GM10248 (cell line): ENCODE data around the gene PLEKHA6.
"Not testable (repeated sequence)": the region's sequence is repeated elsewhere in the genome, so short reads cannot be mapped to it uniquely, and the experiment has no call there.

Experiments used
- CTCF ChIA-PET: fragments of 300-600 bp; sonication (Branson Sonifier 250); formaldehyde crosslinking; extraction: SDS; loops from one replicate; lab custom pipeline; 2021; ENCODE audit warnings: antibody characterized with exemption; lab: Yijun Ruan, JAX
- POLR2A ChIA-PET: fragments of 350-650 bp; sonication (Branson Sonifier 250); formaldehyde crosslinking; extraction: SDS; loops from one replicate; lab custom pipeline; 2020; ENCODE audit warnings: antibody characterized with exemption; lab: Yijun Ruan, JAX
- DNase-seq: peaks from one replicate; pipeline ENCODE4 v3.0.0; 2012; ENCODE audit errors: extremely low spot score
- TF ChIP-seq, protein P1 (sequence below): IDR thresholded peaks from 2 replicates; pipeline ENCODE4 v1.5.1; 2012; ENCODE audit warnings: mild to moderate bottlenecking, low read depth; ENCODE audit errors: extremely low read depth, missing control alignments, control extremely low read depth

PLEKHA6 gene

DNA sequence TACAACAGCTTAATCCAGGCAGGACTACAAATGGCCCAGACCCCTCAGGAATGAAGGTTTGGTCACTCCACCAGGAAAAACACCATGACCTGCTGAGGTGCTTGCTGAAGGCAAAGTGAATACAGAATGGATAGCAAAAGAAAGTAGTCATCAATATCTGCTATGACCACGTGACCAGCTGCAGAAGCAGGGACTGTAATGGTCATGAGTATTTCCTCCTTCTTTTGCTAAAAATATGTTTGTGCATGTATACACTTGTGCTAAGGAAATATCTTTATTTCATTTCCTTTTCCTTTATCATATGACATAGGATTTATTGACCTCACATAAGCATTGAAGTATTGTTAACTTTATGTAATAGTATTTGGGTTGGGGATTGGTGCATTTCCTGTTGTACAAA is 119.5 kb downstream of the PLEKHA6 start:
- CTCF ChIA-PET = no interaction called here
- TF ChIP-seq, protein P1, sequence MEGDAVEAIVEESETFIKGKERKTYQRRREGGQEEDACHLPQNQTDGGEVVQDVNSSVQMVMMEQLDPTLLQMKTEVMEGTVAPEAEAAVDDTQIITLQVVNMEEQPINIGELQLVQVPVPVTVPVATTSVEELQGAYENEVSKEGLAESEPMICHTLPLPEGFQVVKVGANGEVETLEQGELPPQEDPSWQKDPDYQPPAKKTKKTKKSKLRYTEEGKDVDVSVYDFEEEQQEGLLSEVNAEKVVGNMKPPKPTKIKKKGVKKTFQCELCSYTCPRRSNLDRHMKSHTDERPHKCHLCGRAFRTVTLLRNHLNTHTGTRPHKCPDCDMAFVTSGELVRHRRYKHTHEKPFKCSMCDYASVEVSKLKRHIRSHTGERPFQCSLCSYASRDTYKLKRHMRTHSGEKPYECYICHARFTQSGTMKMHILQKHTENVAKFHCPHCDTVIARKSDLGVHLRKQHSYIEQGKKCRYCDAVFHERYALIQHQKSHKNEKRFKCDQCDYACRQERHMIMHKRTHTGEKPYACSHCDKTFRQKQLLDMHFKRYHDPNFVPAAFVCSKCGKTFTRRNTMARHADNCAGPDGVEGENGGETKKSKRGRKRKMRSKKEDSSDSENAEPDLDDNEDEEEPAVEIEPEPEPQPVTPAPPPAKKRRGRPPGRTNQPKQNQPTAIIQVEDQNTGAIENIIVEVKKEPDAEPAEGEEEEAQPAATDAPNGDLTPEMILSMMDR = no peak
- no peak for DNase-seq
- POLR2A ChIA-PET = no interaction called here

DNA sequence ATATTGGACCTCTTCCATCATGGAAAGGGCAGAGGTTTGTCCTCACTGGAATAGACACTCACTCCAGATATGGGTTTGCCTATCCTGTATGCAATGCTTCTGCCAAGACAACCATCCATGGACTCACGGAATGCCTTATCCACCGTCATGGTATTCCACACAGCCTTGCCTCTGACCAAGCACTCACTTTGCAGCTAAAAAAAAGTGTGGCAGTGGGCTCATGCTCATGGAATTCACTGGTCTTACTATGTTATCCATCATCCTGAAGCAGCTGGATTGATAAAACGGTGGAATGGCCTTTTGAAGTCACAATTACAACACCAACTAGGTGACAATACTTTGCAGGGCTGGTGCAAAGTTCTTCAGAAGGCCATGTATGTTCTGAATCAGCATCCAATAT is 120.3 kb downstream of the PLEKHA6 start:
- POLR2A ChIA-PET, CTCF ChIA-PET, DNase-seq: not testable (repeated sequence)

DNA sequence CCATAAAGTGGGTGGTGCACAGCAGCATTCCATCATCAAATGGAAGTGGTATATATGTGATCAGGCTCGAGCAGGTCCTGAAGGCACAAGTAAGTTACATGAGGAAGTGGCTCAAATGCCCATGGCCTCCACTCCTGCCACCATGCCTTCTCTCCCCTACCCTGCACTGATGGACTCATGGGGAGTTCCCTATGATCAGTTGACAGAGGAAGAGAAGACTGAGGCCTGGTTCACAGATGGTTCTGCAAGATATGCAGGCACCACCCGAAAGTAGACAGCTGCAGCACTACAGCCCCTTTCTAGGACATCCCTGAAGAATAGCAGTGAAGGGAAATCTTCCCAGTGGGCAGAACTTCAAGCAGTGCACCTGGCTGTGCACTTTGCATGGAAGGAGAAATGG is 121.2 kb downstream of the PLEKHA6 start:
- DNase-seq, CTCF ChIA-PET, POLR2A ChIA-PET: not testable (repeated sequence)

DNA sequence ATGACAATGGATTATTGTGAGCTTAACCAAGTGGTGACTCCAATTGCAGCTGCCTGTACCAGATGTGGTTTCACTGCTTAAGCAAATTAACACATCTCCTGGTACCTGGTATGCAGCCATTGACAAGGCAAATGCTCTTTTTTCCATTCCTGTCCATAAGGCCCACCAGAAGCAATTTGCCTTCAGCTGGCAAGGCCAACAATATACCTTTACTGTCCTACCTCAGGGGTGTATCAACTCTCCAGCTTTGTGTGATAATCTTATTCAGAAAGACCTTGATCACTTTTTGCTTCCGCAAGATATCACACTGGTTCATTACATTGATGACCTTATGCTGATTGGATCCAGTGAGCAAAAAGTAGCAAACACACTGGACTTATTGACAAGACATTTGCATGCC is 122.2 kb downstream of the PLEKHA6 start:
- POLR2A ChIA-PET, DNase-seq: not testable (repeated sequence)
- CTCF ChIA-PET = interaction anchor here (0.7 to 1.6 kb wide), 3 partner anchors 17 to 126 kb away, joined by 3 to 4 read pairs (median 3); no protein-coding TSS in a partner anchor

DNA sequence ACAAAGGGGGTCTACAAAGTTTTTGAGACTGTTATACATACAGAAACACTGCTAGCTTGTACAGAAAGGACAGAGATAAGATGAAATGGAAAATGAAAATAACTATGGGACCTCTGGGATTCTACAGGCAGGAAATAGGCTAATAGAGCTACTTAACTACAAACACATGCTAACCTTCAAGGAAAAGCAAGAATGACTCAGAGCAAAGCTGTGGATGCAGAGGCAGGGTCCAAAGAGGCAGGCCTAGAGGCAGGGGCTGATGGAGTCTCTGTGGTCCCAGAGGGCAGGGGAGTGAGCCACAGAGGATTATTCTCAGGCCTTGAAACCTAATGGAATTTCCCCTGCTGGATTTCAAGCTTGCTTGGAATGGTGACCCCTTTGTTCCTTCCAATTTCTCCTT is 127.2 kb downstream of the PLEKHA6 start:
- ChIA-PET CTCF (interaction anchor here (1.0 kb wide), 1 partner anchor 26 kb away, joined by 3 read pairs; no protein-coding TSS in a partner anchor), POLR2A (no interaction called here)
- TF ChIP-seq, protein P1 = no peak
- DNase-seq = no peak

DNA sequence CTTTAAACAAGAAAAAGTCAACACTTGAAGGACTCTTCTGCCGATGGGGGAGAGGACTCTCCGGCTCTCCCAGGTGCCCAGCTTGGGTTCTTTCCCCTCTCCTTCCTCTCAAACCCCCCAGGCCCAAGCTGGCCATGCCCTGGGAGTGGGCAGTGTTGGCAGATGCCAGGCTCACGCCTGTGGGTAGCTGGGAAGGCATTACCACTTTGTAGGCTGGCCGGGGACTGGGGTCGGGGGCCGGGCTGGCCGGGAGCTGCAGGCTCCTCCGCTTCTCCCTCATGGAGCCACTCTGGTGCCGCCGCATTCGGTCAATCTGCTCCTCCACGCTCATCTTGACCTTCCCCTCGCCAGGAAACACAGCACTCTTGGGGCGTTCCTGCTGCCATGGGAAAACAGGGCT is 129.5 kb downstream of the PLEKHA6 start:
- ChIA-PET POLR2A (no interaction called here), CTCF (interaction anchor here (1.1 to 2.0 kb wide), 4 partner anchors 16 to 37 kb away, joined by 3 to 9 read pairs (median 3); no protein-coding TSS in a partner anchor)
- DNase-seq = no peak
- TF ChIP-seq, protein P1 = no peak

DNA sequence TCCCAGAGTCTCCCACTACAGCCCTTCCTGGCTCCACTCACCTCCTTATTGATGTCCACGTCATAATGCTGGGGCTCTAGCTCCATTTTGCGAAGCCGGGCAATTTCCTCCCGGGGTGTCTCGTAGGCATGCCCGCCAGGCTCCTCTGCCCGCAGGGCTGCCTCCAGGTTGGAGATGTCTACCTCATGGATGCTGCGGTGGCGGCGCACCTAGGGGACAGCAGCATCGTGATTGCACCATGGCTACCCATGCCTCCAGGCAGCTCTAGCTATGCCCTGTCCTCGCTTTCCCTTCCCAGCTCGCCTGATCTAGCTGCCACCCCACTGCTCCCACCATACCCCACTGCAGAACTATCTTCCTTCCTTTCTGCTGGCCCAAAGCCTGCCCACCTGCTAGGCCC is 130.8 kb downstream of the PLEKHA6 start:
- POLR2A ChIA-PET = no interaction called here
- TF ChIP-seq, protein P1 = no peak

DNA sequence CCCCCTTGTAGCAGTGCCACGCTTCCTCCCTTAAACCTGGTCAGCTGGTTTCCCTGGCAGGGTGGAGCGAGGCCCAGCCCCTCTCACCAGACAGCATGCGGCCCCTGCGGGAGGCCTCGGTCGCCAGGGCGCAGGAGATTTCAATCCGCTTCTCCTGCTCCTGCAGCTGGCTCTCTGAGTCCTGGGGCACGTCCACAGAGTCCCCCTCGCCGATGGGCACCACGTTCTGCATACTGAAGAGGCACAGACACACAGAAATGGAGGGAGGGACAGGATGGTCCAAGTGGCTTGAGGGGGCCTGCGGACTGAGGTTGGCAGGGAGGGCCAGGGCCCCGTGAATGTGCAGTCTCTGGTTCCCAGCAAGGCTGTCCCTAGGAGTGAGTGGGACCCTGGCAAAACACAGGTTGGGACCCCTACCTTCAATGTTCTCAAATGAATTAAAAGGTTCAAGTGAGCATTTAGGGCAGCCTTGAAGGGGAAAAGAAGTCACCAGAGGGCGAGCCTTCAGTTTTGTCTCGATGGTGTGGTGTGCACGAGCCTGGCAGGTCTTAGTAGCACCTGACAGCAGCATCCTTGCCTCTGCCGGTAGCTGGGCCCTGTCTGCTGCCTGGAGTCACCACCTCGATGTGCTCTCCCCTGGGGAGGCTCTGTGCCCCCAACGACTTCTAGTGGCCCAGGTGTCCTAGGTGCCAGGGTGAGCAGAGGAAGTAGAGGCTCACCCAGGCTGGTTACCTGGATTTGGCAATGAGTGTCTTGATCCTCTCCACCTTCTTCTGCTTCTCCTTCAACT is 131.5 kb downstream of the PLEKHA6 start:
- POLR2A ChIA-PET = no interaction called here
- TF ChIP-seq, protein P1 = no peak
- no peak for DNase-seq
- CTCF ChIA-PET = interaction anchor here (1.1 to 2.0 kb wide), 3 partner anchors 21 to 100 kb away, joined by 4 to 9 read pairs (median 4); no protein-coding TSS in a partner anchor

More for the DNA sequence above, 130.8 kb downstream of the PLEKHA6 start:
- CTCF ChIA-PET = interaction anchor here (0.8 to 2.0 kb wide), 5 partner anchors 12 to 100 kb away, joined by 3 to 9 read pairs (median 4); no protein-coding TSS in a partner anchor
- DNase-seq = no peak
